Activated naive CD8-positive, alpha-beta T cell treated with anti-CD3 and anti-CD28 coated beads, Interleukin-2, amount 50 U/mL, for 16 hours (primary cell): ENCODE data around the gene B3GALT6.
A peak's percentile ranks its signal among the peaks of the same experiment; 100 is the strongest.

ENCODE experiments used
- DNase-seq: peaks from one replicate; pipeline ENCODE4 v3.0.0-alpha.2; 2020; ENCODE audit warnings: low read depth, low spot score

Gene B3GALT6

GRCh38 chr1:1200876-1201810 is 30.9 kb upstream of the B3GALT6 start:
- peak; percentile 70 for DNase-seq

GRCh38 chr1:1202831-1203560 is 29.0 kb upstream of the B3GALT6 start:
- no peak for DNase-seq

- no peak for DNase-seq
Observed at GRCh38 chr1:1203561-1204424, 28.2 kb upstream of the B3GALT6 start.

GRCh38 chr1:1204425-1204920 is 27.6 kb upstream of the B3GALT6 start:
- no peak for DNase-seq

- DNase-seq = no peak
Observed at GRCh38 chr1:1204998-1205768, 26.9 kb upstream of the B3GALT6 start.

GRCh38 chr1:1205769-1206375 is 26.2 kb upstream of the B3GALT6 start:
- no peak for DNase-seq

GRCh38 chr1:1206376-1206965 is 25.6 kb upstream of the B3GALT6 start, which contains the start of gene TNFRSF18:
Gene TNFRSF18, minus strand, starts transcription at chr1:1206592. Its CDS starts 21 bp downstream, at chr1:1206571.
- DNase-seq = no peak

GRCh38 chr1:1206966-1207531 is 25.0 kb upstream of the B3GALT6 start:
- DNase-seq = no peak

GRCh38 chr1:1207571-1207892 is 24.5 kb upstream of the B3GALT6 start:
- no peak for DNase-seq

GRCh38 chr1:1208713-1209433 is 23.2 kb upstream of the B3GALT6 start:
- DNase-seq = no peak

GRCh38 chr1:1210726-1211540 is 21.1 kb upstream of the B3GALT6 start:
- no peak for DNase-seq

- no peak for DNase-seq
Observed at GRCh38 chr1:1211541-1212441, 20.2 kb upstream of the B3GALT6 start.

- DNase-seq = no peak
Observed at GRCh38 chr1:1212780-1213344, 19.2 kb upstream of the B3GALT6 start.

GRCh38 chr1:1213345-1214265 is 18.4 kb upstream of the B3GALT6 start, which contains the start of gene TNFRSF4:
Gene TNFRSF4, minus strand, starts transcription at chr1:1214153. Its CDS starts 26 bp downstream, at chr1:1214127.
- DNase-seq = no peak

GRCh38 chr1:1215080-1215676 is 16.9 kb upstream of the B3GALT6 start:
- DNase-seq = no peak
